ENCODE results near the gene NINJ2. TPM values are rescaled to one million over a fixed set of nuclear protein-coding genes. Genes with fewer than 3 reads are reported as not detected.
"Not testable (repeated sequence)": the region's sequence is repeated elsewhere in the genome, so short reads cannot be mapped to it uniquely, and the experiment has no call there.

Gene NINJ2
- total RNA-seq, 1 experiment from 2014 or later = 3.1 TPM

- Histone ChIP-seq H3K9me3 (no peaks in the 10 kb centered on the region), H3K36me3 (no peaks in the 10 kb centered on the region), H3K4me3 (no peak overlapping the region), H3K27me3 (no peaks in the 10 kb centered on the region)
- peak; percentile 68 for DNase-seq
Observed at GRCh38 chr12:632102-632696, 31.0 kb downstream of the NINJ2 start.

- Histone ChIP-seq H3K36me3 (no peaks in the 10 kb centered on the region), H3K27me3 (no peaks in the 10 kb centered on the region), H3K4me3 (peak overlapping the region; percentile 30), H3K9me3 (no peaks in the 10 kb centered on the region)
- peak; percentile 60 for DNase-seq
Observed at GRCh38 chr12:630656-631632, 32.3 kb downstream of the NINJ2 start.

GRCh38 chr12:628742-629078 lies 34.5 kb downstream of the NINJ2 start:
- H3K9me3 ChIP-seq, H3K36me3 ChIP-seq, H3K4me3 ChIP-seq, H3K27me3 ChIP-seq, DNase-seq: not testable (repeated sequence)

- no peaks in the 10 kb centered on the region for H3K27me3 ChIP-seq
Observed at GRCh38 chr12:627863-628741, 35.1 kb downstream of the NINJ2 start.

GRCh38 chr12:627285-627684 lies 36.0 kb downstream of the NINJ2 start:
- Histone ChIP-seq H3K4me3 (no peak overlapping the region), H3K27me3 (no peaks in the 10 kb centered on the region), H3K36me3 (no peaks in the 10 kb centered on the region), H3K9me3 (no peaks in the 10 kb centered on the region)
- DNase-seq = no peak

More at GRCh38 chr12:627863-628741, 35.1 kb downstream of the NINJ2 start:
- no peak overlapping the region for H3K4me3 ChIP-seq
- DNase-seq = no peak
- H3K9me3 ChIP-seq = no peaks in the 10 kb centered on the region
- no peaks in the 10 kb centered on the region for H3K36me3 ChIP-seq

GRCh38 chr12:625998-626397 lies 37.2 kb downstream of the NINJ2 start:
- no peak for DNase-seq
- no peak overlapping the region for H3K4me3 ChIP-seq
- no peaks in the 10 kb centered on the region for H3K9me3 ChIP-seq
- H3K27me3 ChIP-seq = no peaks in the 10 kb centered on the region
- no peaks in the 10 kb centered on the region for H3K36me3 ChIP-seq

GRCh38 chr12:623865-624372 lies 39.3 kb downstream of the NINJ2 start:
- Histone ChIP-seq H3K4me3 (no peak overlapping the region), H3K36me3 (no peaks in the 10 kb centered on the region)

GRCh38 chr12:623172-623864 lies 39.9 kb downstream of the NINJ2 start:
- H3K36me3 ChIP-seq = no peaks in the 10 kb centered on the region
- no peak for DNase-seq

More at GRCh38 chr12:623865-624372, 39.3 kb downstream of the NINJ2 start:
- H3K27me3 ChIP-seq = no peaks in the 10 kb centered on the region
- DNase-seq = no peak
- no peaks in the 10 kb centered on the region for H3K9me3 ChIP-seq

GRCh38 chr12:622416-622815 lies 40.8 kb downstream of the NINJ2 start:
- Histone ChIP-seq H3K27me3 (no peaks in the 10 kb centered on the region), H3K36me3 (no peaks in the 10 kb centered on the region)
- no peak for DNase-seq

More at GRCh38 chr12:623172-623864, 39.9 kb downstream of the NINJ2 start:
- Histone ChIP-seq H3K4me3 (no peak overlapping the region), H3K9me3 (no peaks in the 10 kb centered on the region), H3K27me3 (no peaks in the 10 kb centered on the region)

GRCh38 chr12:619346-619745 lies 43.9 kb downstream of the NINJ2 start:
- Histone ChIP-seq H3K9me3 (no peaks in the 10 kb centered on the region), H3K36me3 (no peaks in the 10 kb centered on the region), H3K4me3 (no peak overlapping the region), H3K27me3 (no peaks in the 10 kb centered on the region)
- no peak for DNase-seq

More at GRCh38 chr12:622416-622815, 40.8 kb downstream of the NINJ2 start:
- Histone ChIP-seq H3K9me3 (no peaks in the 10 kb centered on the region), H3K4me3 (no peak overlapping the region)

- Histone ChIP-seq H3K9me3 (no peaks in the 10 kb centered on the region), H3K27me3 (no peaks in the 10 kb centered on the region), H3K36me3 (no peaks in the 10 kb centered on the region), H3K4me3 (no peak overlapping the region)
- DNase-seq = no peak
Observed at GRCh38 chr12:618605-619004, 44.6 kb downstream of the NINJ2 start.

- DNase-seq = no peak
- H3K4me3 ChIP-seq = no peak overlapping the region
- no peaks in the 10 kb centered on the region for H3K36me3 ChIP-seq
- H3K9me3 ChIP-seq = no peaks in the 10 kb centered on the region
- no peaks in the 10 kb centered on the region for H3K27me3 ChIP-seq
Observed at GRCh38 chr12:617304-617915, 45.8 kb downstream of the NINJ2 start.

- Histone ChIP-seq H3K4me3 (no peak overlapping the region), H3K27me3 (no peaks in the 10 kb centered on the region), H3K9me3 (no peaks in the 10 kb centered on the region), H3K36me3 (no peaks in the 10 kb centered on the region)
- DNase-seq = no peak
Observed at GRCh38 chr12:615620-616019, 47.6 kb downstream of the NINJ2 start.

GRCh38 chr12:614411-614970 lies 48.8 kb downstream of the NINJ2 start:
- H3K4me3 ChIP-seq = no peak overlapping the region
- H3K9me3 ChIP-seq = no peaks in the 10 kb centered on the region
- H3K27me3 ChIP-seq = no peaks in the 10 kb centered on the region
- H3K36me3 ChIP-seq = no peaks in the 10 kb centered on the region
- no peak for DNase-seq

GRCh38 chr12:613996-614395 lies 49.2 kb downstream of the NINJ2 start:
- Histone ChIP-seq H3K36me3 (no peaks in the 10 kb centered on the region), H3K27me3 (no peaks in the 10 kb centered on the region), H3K4me3 (no peak overlapping the region), H3K9me3 (no peaks in the 10 kb centered on the region)
- no peak for DNase-seq

- DNase-seq = no peak
- Histone ChIP-seq H3K9me3 (no peaks in the 10 kb centered on the region), H3K27me3 (no peaks in the 10 kb centered on the region), H3K4me3 (no peak overlapping the region), H3K36me3 (no peaks in the 10 kb centered on the region)
Observed at GRCh38 chr12:612886-613285, 50.4 kb downstream of the NINJ2 start.
